HG03354 (cell line): ENCODE results near the gene RNF141.

Experiments used
- ATAC-seq: cut with Tn5 transposase; IDR thresholded peaks from one replicate; pipeline ENCODE4 v1.9.1; 2021; ENCODE audit warnings: mild to moderate bottlenecking; ENCODE audit not compliant: unreplicated experiment, poor library complexity, severe bottlenecking

RNF141 gene

GRCh38 chr11:10528121-10528520 is 12.9 kb downstream of the RNF141 start:
- ATAC-seq, result no peak

DNA sequence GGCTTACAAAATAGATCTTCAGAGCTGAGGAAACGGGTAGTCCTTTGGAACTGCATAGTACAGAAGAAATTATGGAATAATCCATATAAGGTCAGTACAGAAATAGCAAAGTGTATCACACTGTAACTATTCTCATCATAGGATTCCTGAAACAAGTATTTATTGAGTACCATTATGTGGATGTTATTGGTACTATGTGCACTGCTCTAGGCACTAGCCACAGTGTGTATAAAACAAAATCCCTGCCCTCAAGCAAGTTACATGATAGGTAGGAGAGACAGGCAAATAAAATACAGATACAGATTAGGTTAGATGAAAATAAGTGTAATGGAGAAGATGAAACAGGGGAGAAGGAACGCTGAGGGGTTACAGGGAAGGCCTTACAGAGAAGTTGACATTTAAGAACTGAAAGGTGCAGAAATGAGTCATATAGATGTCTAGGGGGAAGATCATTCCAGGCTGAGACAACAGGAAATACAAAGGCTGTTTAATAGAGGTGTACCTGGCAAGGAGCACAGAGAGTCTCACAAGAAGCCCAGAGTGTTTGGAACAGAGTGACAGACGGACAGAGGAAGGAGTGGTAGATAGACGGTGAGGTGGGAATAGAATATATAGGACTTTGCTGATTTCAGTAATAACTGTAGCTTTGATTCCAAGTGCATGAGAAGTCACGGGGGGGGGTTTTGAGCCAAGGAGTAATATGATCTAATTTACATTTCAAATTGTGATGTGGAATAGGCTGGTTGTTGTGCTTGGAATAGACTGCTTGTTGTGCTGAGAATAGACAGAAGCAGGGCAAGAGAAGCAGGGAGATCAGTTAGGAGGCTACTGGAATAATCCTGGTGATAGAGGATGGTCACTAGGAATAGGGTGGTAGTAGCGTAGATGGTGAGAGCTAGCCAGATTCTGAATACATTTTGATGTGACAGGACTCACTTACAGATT is 13.7 kb downstream of the RNF141 start:
- ATAC-seq, result peak; percentile 72

DNA sequence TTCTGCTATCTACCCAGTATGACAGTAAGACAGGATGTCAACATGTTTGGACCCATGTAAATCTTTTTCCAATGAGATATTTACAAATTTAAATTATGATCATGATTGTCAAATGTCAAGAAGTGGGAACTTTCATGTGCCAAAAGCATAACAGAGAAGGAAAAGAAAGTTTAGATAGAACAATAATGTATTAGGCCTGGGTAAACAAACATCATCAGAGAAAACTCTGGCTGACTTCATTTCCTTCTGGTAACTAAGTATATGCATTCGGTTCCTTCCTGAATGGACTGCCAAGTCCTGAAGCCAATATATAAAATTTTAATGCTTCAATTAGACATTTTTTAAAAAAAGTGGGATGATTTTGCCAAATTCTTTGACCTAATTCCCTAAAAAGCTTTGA is 16.5 kb downstream of the RNF141 start:
- ATAC-seq, result no peak

DNA sequence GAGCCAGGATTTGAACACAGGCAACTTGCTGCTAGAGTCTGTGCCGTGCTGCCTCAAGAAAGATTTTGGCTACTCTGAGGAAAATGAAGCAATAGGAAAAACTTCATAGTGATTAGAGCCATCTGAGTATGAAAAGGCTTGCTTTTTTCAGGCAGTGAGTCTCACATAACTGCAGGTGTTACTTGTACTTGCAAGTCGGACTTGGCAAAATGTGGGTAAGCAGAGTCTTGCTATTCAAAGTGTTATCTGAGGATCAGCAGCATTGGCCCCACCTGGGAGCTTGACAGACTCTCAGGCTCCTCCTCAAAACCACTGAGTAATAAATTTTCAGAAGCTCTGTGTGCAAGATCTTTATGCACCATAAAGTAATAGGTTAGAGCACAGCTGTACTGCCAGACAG is 18.1 kb downstream of the RNF141 start:
- no peak for ATAC-seq

DNA sequence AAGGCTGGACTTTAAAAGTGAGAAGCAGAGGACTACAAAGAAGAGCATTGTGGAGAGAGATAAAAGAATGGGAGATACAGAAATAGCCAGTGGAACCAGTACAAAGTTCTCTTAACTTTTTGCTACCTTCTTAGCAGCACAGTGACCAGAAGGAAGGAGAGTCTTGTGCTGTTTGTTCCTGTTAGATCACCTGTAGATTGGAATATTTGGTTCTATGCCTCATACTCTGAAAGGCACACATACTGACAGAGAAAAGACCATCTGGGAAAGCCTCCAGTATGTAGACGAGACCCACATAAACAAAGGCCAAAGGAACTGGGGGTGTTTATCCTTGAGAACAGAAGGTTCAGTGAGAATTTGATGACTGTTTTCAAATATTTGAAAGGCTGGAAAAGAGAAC is 18.7 kb downstream of the RNF141 start:
- no peak for ATAC-seq

DNA sequence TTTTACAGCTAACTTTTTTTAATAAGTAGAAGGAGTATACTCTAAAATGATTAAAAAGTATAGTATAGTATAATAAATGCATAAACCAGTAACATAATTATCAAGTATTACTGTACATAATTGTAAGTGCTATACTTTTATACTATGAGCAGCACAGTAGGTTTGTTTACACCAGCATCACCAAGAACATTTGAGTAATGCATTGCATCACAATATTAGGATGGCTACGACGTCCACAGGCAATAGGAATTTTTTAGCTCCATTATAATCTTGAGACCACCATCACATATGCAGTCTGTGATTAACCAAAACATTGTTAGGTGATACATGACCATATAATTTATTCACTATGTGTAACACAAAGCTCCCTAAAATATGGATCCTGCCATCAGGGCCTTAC is 20.4 kb downstream of the RNF141 start:
- no peak for ATAC-seq

DNA sequence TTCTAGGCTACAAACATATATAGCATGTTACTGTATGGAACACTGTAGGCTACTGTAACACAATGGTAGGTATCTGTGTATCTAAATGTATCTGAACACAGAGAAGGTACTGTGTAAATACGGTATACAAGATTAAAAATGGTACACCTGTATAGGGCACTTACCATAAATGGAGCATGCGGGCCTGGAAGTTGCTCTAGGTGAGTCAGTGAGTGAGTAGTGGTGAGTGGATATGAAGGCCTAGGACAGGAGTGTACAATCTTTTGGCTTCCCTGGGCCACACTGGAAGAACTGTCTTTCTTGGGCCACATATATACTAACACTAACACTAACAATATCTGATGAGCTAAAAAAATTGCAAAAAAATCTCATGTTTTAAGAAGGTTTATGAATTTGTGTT is 21.4 kb downstream of the RNF141 start:
- ATAC-seq, result no peak

GRCh38 chr11:10518891-10519290 is 22.1 kb downstream of the RNF141 start:
- no peak for ATAC-seq

- no peak for ATAC-seq
Observed at GRCh38 chr11:10518123-10518522, 22.9 kb downstream of the RNF141 start.

DNA sequence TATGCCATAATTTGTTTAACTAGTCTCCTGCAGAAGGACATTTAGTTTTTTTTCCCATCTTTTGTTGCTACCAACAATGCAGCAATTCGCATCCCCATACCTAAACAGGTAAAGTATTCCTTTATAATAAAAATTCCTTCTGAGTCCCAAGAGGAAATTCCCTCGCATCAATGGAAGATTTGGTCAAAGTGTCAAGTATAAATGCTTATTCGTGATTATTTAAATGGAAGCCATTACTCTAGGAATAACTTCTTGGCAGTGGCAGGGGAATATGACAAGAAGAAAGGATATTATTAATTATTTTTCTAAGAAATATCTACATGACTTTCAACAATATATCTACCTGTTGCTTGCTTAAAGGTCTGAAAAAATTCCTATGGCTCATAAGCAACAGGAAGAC is 25.6 kb downstream of the RNF141 start:
- ATAC-seq, result no peak

DNA sequence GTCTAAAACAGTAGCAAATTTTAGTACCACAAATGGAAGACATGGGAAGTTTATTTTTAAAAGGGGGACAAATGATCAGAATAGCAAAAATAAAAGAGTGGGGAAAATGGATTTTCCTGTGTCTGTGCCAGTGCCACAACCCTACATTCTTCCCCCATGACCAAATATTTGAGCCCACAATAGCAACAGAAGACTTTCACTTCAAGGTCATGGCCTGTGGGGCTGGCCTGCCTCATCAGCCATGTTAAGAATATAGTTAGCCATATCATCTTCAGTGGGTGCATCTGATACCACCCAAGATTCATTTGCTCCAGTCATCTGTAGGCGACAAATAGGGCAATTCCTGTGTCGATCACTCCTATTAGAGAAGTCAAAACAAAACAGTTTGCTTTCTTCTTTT is 26.3 kb downstream of the RNF141 start:
- ATAC-seq, result no peak

GRCh38 chr11:10514202-10514601 is 26.8 kb downstream of the RNF141 start:
- ATAC-seq, result no peak

GRCh38 chr11:10511181-10511621 is 29.8 kb downstream of the RNF141 start:
- no peak for ATAC-seq

DNA sequence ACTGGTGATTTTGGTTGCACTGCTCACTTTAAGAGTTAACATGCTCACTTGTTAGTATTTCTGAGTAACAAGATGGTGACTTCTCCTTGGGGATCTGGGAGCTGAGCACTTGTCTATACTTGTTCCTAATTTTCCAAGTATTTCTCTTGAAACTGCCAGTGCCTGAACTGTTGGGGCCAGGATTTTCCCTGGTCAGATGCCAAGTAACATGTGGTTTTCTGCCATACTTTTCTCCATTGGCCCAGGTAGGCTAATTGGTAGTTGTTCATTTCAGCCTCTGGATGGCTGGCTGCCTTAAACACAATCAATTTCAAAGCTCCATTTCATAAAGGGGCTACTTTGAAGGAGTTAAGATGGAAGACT is 35.0 kb downstream of the RNF141 start:
- ATAC-seq, result no peak

GRCh38 chr11:10505278-10506007 is 35.5 kb downstream of the RNF141 start:
- no peak for ATAC-seq

DNA sequence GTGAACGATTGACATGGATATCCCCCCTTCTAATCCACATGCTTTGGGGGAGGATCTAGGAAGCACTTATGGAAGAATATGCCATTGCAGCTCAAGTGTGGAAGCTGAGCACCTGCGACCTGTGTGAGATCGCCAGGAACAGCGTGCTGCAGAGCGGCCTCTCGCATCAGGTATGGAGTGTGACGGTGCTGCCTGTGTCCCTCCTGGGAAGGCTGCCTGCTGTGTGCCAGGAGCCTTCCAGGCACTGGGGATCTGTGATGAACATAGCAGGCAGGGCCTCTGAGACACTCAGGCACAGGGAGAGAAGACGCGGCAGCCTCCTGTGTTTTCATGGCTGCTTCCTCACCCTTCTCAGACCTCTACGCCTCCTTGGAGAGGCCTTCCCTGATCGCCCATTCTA is 36.5 kb downstream of the RNF141 start:
- no peak for ATAC-seq

DNA sequence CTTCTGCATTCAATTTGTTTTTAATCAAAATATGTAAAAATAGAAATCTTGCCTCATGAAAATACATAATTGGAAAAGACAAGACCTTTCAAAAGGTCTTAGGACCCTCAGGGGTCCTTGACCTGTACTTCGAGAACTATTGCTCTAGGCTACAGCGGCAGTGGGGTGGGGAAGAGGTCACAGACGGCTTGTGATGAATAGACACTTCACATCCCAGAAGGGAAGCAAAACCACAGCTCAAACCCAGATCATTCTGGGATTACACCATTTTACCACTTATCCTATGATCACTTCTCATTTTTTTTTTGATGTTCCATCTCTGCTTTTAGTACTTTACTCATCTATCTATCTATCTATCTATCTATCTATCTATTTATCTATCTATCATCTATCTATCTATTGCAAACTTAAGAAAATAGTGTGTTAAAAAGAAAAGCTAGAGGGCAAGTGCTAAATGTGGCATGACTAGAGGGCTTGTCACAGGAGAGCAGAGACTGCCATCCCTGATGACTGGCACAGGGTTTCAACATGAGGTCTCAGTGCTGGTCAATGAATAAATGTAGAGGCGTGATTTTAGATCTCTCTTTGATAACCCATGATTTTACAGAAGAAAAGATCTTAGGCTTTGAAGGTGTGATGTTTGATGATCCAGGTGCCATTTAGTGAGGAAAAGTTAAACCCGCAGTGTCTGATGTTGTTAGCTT is 37.1 kb downstream of the RNF141 start:
- ATAC-seq, result no peak

DNA sequence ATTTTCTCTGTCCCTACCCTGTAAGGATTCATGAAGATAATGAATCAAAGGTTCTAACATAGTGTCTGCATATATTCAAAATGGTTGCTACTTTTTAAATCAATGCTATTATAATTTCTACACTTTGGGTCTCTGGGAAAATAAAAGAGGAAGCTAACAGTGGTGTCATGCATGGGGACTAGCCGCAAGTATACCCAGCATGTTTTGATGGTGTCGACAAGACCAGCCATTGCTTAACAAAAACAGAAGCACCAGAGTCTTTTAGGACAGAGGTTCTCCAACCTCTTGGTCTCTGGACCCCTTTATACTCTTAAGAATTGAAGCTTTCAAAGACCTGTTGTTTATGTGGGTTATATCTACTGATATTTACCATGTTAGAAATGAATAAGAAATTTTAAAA is 37.8 kb downstream of the RNF141 start:
- ATAC-seq, result no peak

- ATAC-seq, result no peak
Observed at GRCh38 chr11:10502770-10503169, 38.2 kb downstream of the RNF141 start.

- no peak for ATAC-seq
Observed at GRCh38 chr11:10502065-10502680, 38.8 kb downstream of the RNF141 start.
